Astrocyte of the spinal cord (primary cell): ENCODE measurements around the gene CD200R1L.

Source experiments
- DNase-seq: peaks from one replicate; pipeline ENCODE4 v3.0.0; 2011; ENCODE audit warnings: low read depth, low spot score
- H3K4me3 ChIP-seq: 2 replicates; pipeline ENCODE4 v1.5.1; 2011; ENCODE audit warnings: low read depth, mild to moderate bottlenecking, low read length, moderate library complexity
- in situ Hi-C: cut with HindIII; loops from 2 replicates; pipeline ENCODE4 v1.10.0; 2017; ENCODE audit warnings: low sequenced_read_pairs
- TF ChIP-seq, protein P1 (sequence below): IDR thresholded peaks from 2 replicates; pipeline ENCODE4 v1.5.1; 2012; ENCODE audit warnings: low read depth, mild to moderate bottlenecking, low read length, inconsistent platforms

The CD200R1L gene

DNA sequence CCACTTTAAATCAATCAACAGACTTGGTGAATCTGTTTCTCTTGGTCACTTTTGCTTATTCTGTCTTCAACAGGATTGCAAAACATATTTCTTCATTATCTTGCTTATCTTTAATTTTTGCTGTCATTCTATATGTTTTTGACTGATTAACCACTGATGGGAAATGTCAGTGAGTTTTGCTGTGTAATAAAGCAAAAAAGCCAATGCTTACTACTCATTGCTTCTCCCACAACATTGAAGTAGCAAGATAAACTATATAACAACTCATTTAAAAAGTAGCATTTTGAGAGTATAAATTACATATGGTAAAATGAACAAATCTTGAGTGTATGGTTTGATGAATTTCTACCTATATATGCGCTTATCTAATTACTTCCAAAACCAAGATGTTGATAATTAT, 892 bp downstream of the CD200R1L start:
- DNase-seq = no peak
- in situ Hi-C loops = no loop called here
- TF ChIP-seq, protein P1, sequence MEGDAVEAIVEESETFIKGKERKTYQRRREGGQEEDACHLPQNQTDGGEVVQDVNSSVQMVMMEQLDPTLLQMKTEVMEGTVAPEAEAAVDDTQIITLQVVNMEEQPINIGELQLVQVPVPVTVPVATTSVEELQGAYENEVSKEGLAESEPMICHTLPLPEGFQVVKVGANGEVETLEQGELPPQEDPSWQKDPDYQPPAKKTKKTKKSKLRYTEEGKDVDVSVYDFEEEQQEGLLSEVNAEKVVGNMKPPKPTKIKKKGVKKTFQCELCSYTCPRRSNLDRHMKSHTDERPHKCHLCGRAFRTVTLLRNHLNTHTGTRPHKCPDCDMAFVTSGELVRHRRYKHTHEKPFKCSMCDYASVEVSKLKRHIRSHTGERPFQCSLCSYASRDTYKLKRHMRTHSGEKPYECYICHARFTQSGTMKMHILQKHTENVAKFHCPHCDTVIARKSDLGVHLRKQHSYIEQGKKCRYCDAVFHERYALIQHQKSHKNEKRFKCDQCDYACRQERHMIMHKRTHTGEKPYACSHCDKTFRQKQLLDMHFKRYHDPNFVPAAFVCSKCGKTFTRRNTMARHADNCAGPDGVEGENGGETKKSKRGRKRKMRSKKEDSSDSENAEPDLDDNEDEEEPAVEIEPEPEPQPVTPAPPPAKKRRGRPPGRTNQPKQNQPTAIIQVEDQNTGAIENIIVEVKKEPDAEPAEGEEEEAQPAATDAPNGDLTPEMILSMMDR = no peak
- no peak overlapping the region for H3K4me3 ChIP-seq

DNA sequence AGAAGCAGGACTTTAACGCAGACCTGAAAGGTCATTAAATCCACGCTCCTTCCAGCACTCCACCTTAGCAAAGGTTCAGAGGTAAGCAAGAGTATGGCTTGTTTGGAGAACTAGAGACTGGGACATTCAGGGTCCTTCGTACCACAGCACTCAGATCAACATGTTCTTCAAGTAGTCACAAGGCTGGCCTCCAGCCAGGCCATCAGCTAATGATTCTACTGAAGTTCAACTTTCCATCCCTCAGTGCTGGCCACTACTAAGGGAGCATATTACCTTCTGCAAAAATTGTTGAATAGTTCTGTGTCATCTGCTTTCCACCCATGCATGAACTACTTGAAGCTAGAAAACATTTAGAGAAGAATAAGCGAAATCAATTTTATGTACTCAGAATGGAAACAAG, 17.6 kb downstream of the CD200R1L start:
- in situ Hi-C loops = no loop called here
- TF ChIP-seq, protein P1 = no peak
- H3K4me3 ChIP-seq = no peak overlapping the region

DNA sequence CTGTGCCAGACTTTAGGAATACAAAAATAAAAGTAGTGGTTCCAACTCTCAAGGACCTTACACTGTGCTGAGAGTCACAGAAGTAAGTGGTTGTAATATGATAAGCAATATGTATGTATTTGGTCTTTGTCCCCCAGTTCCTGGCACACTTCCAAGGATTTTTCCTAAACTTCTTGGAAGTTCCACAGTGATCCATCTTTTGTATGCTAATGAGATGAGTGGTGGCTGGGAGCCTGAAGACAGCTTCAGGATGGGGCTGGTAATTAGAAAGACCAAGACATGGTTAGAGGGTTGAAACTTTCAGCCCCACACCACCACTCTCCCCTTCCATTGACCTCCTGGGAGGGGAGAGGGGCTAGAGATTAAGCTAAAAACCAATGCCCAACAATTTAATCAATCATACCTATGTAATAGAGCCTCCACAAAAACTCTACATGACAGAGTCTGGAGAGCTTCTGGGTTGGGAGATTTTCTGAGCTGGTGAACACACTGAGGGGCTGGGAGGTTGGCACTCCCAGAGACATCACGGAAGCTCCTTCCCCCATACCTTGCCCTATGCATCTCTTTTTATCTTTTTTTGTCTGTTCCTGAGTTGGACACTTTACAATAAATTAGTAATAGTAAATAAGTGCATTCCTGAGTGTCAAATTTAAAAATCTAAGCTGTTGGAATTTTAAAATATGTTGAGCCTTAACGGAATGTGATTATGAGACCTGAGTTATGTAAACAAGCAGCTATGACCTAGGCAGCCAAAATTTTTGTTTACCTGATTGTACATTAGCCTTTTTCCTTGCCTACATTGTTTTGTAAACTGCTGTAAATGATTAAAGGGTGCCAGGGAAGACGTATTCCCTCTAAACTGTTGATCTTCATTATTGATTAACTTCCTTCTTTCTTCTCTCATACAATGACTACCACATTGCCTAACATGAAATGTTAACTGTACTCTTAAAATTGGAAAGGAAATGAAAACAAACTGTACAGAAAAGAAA, 24.3 kb downstream of the CD200R1L start:
- H3K4me3 ChIP-seq = no peak overlapping the region
- DNase-seq = no peak
- in situ Hi-C loops = no loop called here
- TF ChIP-seq, protein P1 = no peak

More for the DNA sequence above, 17.6 kb downstream of the CD200R1L start:
- DNase-seq = no peak

DNA sequence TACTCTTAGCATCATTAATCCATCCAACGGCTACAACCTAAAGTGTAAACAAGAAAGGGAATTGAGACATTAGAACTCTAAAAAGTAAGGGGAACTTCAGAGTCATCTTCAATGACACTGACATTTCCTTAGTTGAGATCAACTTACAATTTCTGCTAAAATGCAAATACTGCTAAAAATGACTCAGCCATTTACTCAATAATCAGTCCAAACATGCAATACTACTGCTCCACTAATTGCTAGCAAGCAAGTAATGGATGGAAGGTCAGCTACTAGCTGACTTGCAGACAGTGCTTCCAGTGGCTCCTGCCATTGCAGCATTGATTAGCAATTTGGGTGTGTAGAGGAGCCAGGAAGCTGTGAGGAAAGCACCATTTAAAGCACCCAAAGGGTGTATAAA, 28.4 kb downstream of the CD200R1L start:
- TF ChIP-seq, protein P1 = no peak
- in situ Hi-C loops = no loop called here
- no peak overlapping the region for H3K4me3 ChIP-seq
- DNase-seq = no peak

DNA sequence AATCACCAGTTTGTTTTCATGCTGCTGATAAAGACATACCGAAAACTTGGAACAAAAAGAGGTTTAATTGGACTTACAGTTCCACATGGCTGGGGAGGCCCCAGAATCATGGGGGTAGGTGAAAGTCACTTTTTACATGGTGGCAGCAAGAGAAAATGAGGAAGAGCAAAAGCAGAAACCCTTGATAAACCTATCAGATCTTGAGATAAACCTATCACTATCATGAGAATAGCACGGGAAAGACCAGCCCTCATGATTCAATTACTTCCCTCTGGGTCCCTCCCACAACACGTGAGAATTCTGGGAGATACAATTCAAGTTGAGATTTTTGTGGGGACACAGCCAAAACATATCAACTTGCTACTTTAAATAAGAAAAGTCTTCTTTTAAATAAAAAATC, 28.9 kb downstream of the CD200R1L start:
- TF ChIP-seq, protein P1 = no peak
- no peak overlapping the region for H3K4me3 ChIP-seq
- no peak for DNase-seq
- in situ Hi-C loops = no loop called here

DNA sequence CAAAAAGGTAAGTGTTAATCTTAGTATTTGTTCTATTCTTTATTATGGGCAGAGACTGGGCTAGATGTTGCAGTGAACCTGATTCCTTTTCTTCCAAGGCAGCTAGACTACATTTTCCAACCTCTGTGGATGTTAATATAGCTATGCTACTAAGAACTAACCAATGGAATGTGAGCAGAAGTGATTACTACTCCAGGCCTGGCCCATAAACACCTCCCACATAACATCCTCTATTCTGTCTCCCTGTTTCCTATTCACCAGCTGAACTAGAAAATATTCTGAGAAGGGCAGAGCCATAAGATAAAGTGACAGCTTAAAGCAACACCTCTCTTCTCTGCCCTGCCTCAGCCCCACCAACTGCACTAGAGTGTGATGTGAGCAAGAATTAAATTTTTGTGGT, 29.4 kb downstream of the CD200R1L start:
- in situ Hi-C loops = no loop called here
- no peak for DNase-seq
- TF ChIP-seq, protein P1 = no peak
- no peak overlapping the region for H3K4me3 ChIP-seq
